Erythroblast (primary cell): ENCODE data around the gene ZNF383.
"Not testable (repeated sequence)": the region's sequence is repeated elsewhere in the genome, so short reads cannot be mapped to it uniquely, and the experiment has no call there.

Experiments used
- DNase-seq, 2 experiments: peaks; one replicate each; lab custom pipeline; 2025; lab: John Stamatoyannopoulos, UW
- GATA1 ChIP-seq: IDR thresholded peaks from 2 replicates; pipeline ENCODE4 v1.6.1; 2011; ENCODE audit warnings: low read depth, mild to moderate bottlenecking, control low read depth, low read length, moderate library complexity
- POLR2A ChIP-seq: IDR thresholded peaks from 2 replicates; pipeline ENCODE4 v1.6.1; 2011; ENCODE audit warnings: mild to moderate bottlenecking, low read length

ZNF383 gene

DNA sequence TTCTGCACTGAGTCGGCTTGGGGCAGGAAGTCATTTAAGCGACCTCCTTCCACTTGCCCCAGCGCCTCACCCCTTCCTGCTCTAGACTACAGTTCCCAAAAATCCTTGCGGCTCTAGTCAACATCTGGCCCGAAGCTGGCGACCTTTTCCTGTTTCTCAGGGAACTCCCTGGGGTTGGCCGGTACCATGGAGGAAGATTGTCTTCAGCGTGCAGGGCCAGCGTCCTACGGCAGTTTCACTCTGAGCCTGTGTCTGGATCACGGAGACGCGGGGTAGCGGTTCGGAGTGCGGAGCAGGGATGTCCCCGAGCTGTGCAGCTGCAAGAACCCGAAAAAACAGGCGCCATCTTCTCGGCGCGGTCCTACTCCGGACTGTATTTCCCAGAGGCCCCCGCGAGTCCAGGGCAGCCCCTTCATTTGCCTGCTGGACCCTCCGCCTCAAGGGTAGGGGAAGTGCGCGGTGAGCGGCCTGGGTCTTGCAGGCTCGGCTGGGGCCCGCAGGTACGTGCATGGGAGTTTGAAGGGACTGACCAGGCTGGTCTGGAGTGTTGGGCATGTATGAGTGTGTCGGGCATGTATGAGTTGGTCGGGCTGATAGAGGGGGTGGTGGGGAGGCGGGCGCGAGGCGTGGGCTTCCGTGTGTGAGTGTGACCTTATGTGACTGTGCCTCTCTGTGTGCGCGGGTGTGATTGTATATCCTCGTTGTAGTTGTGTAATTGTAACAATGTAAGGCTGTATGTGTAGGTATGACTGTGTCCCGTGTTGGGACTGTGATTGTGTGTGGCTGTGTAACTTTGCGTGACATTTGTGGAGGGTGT lies at the start of gene ZNF383:
Gene ZNF383, plus strand, starts transcription at position 440 of the 817 bp plus-strand sequence. CDS start 12,240 bp downstream, outside the sequence.
- TF ChIP-seq POLR2A = peak; percentile 90
- no peak for TF ChIP-seq GATA1
- DNase-seq = peak; percentile 92 to 93

DNA sequence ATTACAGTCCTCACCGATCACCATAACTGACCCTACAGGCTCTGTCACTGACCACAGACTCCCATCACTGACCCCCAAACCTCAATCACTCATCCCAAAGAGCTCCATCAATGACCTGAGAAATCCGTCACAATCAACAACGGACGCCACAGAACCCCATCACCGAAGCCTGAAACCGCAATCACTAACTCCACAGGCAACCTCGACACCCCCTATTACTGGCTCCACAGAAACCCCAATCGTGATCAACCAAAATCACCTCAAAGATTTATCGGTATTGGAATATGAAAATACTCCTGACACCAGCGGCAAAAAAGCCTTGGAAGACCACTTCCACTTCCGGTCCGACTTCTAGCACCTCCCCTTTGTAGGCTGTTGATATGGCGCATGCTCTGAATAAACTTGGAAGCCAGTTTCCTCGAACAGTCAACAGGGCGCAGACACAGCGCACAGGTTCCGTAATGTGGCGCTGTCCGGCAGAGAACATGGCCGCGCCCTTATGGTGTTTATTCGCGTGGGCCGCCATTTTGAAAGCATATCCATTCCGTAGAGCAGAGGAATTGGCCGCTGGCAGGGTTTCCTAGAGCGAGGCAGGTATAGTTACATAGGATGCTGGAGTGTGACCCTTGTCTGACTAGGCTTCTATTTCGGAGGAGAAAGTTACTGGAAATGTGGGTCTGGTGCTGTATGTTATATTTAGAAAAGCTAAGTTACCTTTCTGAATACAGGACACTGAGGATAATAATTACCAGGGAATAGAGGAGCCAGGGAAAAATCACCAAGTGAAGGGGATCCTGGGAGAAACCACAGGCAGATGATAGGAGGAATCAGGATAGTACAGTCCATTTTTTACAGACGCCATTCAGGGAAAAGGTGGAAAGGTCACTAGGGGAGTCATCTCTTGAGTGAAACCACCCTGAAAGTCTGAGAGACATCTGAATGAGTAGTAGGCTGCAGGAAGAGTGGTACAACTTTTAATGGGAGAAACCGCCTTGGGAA lies 45.3 kb upstream of the ZNF383 start, which contains the start of gene ZNF585A:
Gene ZNF585A, minus strand, starts transcription at position 328 of the 999 bp plus-strand sequence. CDS start 2,785 bp downstream, outside the sequence.
- TF ChIP-seq GATA1 = no peak
- peak; percentile 53 for TF ChIP-seq POLR2A
- DNase-seq = peak; percentile 92 to 96

DNA sequence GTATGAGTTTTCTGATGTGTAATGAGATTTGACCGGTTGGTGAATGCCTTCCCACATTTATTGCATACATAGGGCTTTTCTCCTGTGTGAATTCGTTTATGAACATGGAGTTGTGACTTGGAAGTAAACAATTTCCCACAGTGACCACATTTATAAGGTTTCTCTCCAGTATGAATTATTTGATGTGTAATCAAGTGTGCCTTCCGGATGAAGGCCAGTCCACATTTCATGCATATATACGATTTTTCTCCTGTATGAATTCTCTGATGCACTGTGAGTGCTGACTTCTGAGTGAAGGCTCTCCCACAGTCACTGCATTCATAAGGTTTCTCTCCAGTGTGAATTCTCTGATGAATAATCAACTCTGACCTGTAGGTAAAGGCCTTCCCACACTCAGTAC lies 31.9 kb upstream of the ZNF383 start:
- not testable (repeated sequence) for DNase-seq

DNA sequence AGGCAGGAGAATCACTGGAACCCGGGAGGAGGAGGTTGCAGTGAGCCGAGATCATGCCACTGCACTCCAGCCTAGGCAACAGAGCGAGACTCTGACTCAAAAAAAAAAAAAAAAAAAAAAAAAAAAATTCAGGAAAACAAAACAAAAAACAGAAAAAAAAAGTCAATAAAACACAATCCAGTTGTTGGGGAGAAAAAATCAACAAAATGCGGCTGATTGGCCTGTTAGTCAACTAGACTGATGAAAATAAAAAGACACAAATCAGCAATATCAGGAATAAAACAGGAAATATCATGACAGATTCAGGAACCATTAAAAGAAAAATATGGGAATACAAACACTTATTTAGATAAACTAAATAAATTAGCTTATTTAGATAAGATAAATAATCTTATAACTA lies 22.8 kb upstream of the ZNF383 start:
- DNase-seq = not testable (repeated sequence)

DNA sequence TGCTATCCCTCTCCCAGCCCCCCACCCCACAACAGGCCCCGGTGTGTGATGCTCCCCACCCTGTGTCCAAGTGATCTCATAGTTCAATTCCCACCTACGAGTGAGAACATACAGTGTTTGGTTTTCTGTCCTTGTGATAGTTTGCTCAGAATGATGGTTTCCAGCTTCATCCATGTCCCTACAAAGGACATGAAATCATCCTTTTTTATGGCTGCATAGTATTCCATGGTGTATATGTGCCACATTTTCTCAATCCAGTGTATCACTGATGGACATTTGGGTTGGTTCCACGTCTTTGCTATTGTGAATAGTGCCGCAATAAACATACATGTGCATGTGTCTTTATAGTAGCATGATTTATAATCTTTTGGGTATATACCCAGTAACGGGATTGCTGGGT lies 20.9 kb upstream of the ZNF383 start:
- not testable (repeated sequence) for DNase-seq

DNA sequence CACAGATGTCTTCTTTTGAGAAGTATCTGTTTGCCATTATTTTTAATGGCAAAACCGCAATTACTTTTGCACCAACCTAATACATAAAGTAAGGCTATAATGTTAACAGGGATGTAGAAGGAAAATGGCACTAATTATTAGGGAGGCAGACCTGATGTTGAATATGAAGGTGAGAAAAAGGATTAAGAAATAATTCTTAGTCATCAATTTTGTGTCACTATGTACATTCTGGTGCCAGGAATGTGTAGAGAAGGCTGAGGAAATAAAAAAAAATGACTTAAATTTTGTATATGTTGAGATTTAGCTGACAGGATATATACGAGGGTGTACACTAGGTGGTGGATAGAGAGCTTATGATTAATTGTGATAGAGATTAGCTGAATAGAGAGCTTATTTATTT lies 20.2 kb upstream of the ZNF383 start:
- TF ChIP-seq POLR2A = no peak
- no peak for TF ChIP-seq GATA1
- DNase-seq = no peak

DNA sequence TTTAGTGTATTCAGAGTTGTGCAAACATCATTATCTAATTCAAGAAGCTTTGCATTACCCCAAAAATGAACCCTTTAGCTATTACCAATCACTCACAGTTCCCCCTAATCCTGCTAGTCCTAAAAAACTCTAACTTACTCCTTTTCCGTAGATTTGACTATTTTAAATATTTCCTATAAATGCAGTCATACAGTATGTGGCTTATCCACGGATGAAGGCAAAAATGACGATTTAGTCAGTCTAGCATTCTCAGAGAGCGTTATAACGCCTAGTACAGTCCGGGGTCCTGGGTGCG lies 587 bp upstream of the ZNF383 start:
- TF ChIP-seq POLR2A (no peak), GATA1 (no peak)
- no peak for DNase-seq

DNA sequence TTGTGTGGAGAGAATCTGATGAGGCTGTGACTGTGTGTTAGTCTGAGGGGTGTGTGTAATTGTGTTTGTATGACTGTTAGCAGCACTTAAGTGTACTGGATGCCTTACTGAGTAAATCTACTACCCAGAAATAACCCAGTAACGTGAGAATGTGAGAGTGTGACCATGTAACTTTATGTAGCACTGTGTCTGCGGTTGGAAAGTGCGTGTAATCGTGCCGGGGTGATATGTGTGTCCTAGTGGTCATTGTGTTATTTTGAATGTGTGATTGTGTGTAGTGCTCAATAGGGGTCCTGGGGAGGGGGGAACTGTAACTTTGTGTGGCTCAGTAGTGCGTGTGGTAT lies 550 bp downstream of the ZNF383 start:
- TF ChIP-seq POLR2A (no peak), GATA1 (no peak)
- DNase-seq = peak in 1 of 2 experiments; percentile 60

DNA sequence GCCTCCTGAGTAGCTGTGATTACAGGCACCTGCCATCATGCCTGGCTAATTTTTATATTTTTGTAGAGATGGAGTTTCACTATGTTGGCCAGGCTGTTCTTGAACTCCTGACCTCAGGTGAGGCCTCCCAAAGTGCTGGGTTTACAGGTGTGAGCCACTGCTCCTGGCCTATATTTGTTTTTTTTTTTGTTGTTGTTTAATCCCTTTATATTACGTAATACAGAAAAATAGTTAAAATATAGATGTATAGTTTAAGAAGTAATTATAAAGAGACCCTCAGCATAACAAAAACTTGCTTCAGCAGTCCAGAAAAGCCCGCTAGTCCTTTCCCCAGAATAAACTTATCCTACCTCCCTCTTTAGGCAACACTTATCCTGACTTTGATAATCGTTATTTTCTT lies 2.4 kb downstream of the ZNF383 start:
- no peak for DNase-seq
- TF ChIP-seq POLR2A = no peak
- TF ChIP-seq GATA1 = no peak

DNA sequence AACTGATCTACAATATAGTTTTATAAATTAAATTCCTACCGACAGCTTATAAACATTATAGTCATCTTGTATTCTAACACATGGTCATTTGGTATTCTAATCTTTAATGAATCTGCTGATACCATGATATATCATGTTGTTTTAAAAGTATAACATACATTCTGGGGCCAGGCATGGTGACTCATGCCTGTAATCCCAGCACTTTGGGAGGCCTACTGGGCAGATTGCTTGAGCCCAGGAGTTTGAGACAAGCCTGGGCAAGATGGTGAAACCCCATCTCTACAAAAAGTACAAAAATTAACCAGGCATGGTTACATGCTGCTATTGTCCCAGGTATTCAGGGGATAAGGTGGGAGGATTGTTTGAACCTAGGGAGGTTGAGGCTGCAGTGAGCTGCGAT lies 3.1 kb downstream of the ZNF383 start:
- TF ChIP-seq POLR2A (no peak), GATA1 (no peak)
- DNase-seq = no peak

DNA sequence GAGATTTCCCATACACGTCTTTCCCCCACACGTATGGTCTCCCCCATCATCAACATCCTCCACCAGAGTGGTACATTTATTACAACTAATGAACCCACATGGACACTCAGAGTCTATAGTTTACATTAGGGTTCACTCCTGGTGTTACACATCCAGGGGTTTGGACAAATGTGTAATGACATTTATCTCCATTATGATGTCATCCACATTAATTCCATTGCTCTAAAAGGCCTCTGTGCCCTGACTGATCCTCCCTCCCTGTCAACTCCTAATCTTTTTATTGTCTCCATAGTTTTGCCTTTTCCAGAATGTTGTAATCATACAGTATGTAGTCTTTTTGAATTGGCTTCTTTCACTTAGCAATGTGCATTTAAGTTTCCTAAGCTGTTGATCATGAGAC lies 8.2 kb downstream of the ZNF383 start:
- no peak for TF ChIP-seq POLR2A
- TF ChIP-seq GATA1 = no peak
- no peak for DNase-seq

DNA sequence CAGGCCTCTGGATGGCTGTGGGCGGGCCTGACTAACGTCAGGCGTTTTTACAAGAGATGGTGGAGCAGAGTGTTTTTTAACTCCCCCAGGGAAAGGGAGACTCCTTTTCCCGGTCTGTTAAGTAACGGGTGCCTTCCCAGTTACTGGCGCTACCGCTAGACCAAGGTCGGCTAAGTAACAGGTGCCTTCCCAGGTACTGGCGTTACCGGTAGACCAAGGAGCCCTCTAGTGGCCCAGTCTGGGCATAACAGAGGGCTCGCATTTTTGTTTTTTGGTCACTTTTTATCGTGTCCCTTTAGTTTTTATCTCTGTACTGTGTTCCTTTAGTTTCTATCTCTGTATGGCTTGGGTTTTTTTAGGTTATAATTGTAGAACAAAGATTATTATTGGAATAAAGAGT lies 10.0 kb downstream of the ZNF383 start:
- DNase-seq = peak; percentile 34 to 54

DNA sequence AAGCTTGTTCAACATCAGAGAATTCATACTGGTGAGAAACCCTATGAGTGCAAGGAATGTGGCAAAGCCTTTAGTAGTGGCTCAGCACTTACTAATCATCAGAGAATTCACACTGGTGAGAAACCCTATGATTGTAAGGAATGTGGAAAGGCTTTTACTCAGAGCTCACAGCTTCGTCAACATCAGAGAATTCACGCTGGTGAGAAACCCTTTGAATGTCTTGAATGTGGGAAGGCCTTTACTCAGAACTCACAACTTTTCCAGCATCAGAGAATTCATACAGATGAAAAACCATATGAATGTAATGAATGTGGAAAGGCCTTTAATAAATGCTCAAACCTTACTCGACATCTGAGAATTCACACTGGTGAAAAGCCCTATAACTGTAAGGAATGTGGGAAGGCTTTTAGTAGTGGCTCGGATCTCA lies 25.2 kb downstream of the ZNF383 start:
- no peak for DNase-seq
- TF ChIP-seq GATA1 (no peak), POLR2A (no peak)

More for the DNA sequence above, 10.0 kb downstream of the ZNF383 start:
- no peak for TF ChIP-seq GATA1
- no peak for TF ChIP-seq POLR2A
